GM21619 (cell line): ENCODE results near the gene SLC9A5.

Experiments
- ATAC-seq: cut with Tn5 transposase; IDR thresholded peaks from one replicate; pipeline ENCODE4 v1.9.1; 2021; ENCODE audit not compliant: unreplicated experiment

Gene SLC9A5

DNA sequence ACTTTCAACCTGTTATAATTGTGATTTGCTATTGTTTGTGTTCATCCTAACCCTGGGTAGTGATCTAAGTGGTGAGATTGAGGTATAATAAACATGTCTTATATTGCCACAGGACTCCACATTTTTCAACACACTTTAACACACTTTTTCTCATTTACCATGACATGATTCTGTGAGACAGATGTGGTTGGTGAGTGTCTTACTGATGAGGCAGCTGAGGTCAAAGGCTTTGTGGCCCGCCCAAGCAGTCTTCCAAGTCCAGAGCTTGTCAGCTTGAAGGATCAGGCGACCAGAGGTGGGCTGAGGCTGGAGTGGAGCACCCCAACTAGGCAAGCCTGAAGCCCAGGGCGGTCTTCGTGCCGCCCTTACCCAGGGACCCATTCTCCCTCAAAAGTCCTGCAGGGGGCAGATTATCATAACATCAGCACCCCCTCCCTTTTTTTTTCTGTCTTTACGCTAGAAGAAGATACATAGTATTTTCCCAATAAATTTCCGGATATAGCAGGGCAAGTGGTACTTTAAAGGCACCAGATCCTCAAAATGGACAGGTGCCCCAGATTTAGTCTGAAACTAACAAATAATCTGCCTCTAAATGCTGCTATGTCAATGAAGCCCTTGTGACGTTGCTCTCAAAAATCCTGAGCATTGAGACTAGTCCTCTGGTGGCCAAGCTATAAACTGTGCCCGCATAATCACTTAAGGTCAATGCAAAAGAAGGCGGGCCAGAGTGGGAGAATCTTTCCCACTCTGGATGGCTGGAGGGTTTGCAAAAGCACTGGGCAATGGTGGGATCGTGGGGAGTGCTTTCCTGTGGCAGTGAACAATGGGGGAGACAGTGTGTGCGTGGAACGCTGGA lies 56.7 kb downstream of the SLC9A5 start:
- ATAC-seq, result no peak

DNA sequence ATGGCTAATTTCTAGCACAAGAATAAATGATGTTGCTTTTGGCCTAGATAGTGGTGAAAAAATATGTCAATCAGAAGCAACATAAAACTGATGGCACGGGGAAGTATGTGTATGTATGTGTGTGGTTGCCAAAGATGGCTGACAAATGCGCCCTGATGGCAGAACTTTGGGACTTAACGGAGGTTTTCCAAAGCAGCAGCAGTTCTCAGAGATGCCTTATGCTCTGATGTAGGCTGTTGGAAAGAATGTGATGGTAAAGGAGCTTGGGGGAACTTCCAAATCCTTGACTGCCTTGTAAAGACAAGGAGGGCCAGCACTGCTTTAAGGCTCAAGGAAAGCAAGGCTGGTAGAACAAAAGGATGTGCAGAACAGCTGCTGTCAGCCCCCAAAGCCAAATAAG lies 61.8 kb downstream of the SLC9A5 start:
- no peak for ATAC-seq

DNA sequence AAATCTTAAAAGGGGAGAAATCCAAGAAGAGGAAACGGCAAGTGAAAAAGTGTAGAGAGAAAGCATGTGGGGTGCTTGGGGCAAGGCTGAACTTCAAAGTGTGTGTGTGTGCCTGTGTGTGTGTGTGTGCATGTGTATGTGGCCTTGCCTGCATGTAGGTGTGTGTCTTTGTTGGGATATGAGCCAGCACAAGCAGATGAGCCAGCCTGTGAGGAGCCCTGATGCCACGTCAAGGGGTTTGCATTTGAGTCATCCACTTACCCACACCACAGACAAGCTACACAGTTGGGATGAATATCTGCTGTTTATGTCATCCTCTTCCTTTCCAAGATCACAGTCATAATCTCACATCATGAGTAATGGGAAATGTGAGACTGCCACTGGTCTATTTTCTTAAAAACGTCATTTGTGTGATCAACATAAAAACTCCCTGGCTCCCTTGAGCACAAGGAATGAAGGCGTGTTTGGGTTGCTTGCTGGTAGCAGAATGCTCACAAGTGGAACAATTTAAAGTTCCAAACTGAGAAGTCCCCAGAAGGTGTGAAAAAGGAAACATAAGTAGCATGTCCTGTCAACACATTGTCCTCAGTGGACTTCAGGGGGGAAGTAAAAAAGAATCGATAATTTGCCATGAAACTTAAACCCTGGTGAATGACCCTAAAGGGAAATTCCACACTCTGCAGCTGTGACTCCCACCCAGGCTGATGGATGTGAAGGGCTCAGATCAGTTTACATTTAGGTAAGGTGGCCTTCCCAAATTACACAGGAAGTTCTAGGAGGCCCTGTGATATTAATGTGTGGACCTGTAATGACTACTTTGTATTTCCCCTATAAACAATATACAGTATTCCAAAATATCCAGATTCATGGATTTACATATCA lies 63.1 kb downstream of the SLC9A5 start:
- ATAC-seq, result peak; percentile 82

DNA sequence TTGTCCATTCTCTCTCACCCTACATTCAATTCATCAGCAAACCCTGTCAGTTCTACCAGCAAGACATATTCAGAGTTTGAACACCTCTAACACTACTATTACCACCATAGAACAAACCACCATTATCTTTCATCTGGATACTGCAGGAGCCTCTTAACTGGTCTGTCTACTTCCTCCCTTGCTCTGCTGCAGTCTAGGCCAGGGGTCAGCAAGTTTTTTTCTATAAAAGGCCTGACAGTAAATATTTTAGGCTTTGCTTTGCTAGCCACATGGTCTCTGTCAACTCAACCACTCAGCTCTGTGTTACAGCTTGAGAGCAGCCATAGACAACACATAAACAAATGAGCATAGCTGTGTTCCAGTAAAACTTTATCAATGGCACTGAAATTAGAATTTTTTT lies 63.9 kb downstream of the SLC9A5 start:
- ATAC-seq, result no peak

DNA sequence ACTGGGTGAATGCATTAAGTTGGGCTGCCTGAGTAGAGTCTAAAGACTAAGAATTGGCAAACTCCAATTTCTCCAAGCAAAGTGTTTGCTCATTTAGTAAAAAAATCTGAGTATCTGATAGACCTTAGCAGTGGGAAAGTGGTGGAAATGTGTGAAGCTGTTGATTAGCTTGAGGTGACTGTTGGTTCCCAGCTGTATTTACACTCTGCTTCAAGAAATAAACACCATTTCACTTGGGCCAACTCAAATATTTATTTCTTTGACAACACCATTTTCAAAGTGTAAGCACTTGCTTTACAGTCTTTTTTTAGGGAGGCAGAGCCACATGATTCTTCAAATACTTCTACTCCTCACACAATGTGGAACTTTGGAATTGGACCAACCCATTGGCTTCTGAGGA lies 69.1 kb downstream of the SLC9A5 start:
- ATAC-seq, result no peak
